Endodermal cell (in vitro differentiated cells): ENCODE results near the gene GATAD2A. TPM values are rescaled to one million over a fixed set of nuclear protein-coding genes. Genes with fewer than 3 reads are reported as not detected.

Experiments
- DNase-seq: peaks from one replicate; pipeline ENCODE4 v3.0.0-alpha.2; 2017
- H3K27ac ChIP-seq: 2 replicates; pipeline ENCODE4 v1.5.1; 2013; ENCODE audit warnings: mild to moderate bottlenecking, low read depth, low read length, moderate library complexity
- H3K27me3 ChIP-seq: 2 replicates; pipeline ENCODE4 v1.6.1; 2013; ENCODE audit warnings: mild to moderate bottlenecking, low read length, moderate library complexity; ENCODE audit not compliant: insufficient read depth, control insufficient read depth, poor library complexity, severe bottlenecking
- H3K36me3 ChIP-seq: 2 replicates; pipeline ENCODE4 v1.7.0; 2013; ENCODE audit warnings: mild to moderate bottlenecking, low read length, moderate library complexity; ENCODE audit not compliant: control insufficient read depth, insufficient read depth
- H3K4me1 ChIP-seq: one replicate; pipeline ENCODE4 v1.7.0; 2013; ENCODE audit warnings: low read length; ENCODE audit not compliant: control insufficient read depth, insufficient read depth
- H3K4me3 ChIP-seq: 2 replicates; pipeline ENCODE4 v1.5.1; 2013; ENCODE audit warnings: mild to moderate bottlenecking, low read length, moderate library complexity
- H3K9ac ChIP-seq: 2 replicates; pipeline ENCODE4 v1.6.1; 2013; ENCODE audit warnings: mild to moderate bottlenecking, low read length, moderate library complexity; ENCODE audit not compliant: poor library complexity, severe bottlenecking; ENCODE audit errors: extremely low read depth
- H3K9me3 ChIP-seq: 2 replicates; pipeline ENCODE4 v1.6.1; 2013; ENCODE audit warnings: mild to moderate bottlenecking, low read length, moderate library complexity; ENCODE audit not compliant: control insufficient read depth
- H3K27ac Mint-ChIP-seq: 2 replicates; pipeline ENCODE4 v1.8.0; 2020; ENCODE audit warnings: mixed read lengths
- H3K27me3 Mint-ChIP-seq: 2 replicates; pipeline ENCODE4 v1.8.0; 2021; ENCODE audit warnings: mild to moderate bottlenecking, mixed read lengths; ENCODE audit not compliant: insufficient read depth
- H3K36me3 Mint-ChIP-seq: 2 replicates; pipeline ENCODE4 v1.8.0; 2020; ENCODE audit warnings: low read depth, mixed read lengths
- H3K4me1 Mint-ChIP-seq: 2 replicates; pipeline ENCODE4 v1.8.0; 2020; ENCODE audit warnings: mixed read lengths
- H3K4me3 Mint-ChIP-seq: 2 replicates; pipeline ENCODE4 v1.8.0; 2020; ENCODE audit warnings: mild to moderate bottlenecking, moderate library complexity, mixed read lengths
- H3K9me3 Mint-ChIP-seq: 2 replicates; pipeline ENCODE4 v1.8.0; 2020; ENCODE audit warnings: mild to moderate bottlenecking, mixed read lengths
- CTCF ChIP-seq: fragments of 200-600 bp; sonication (generic); conservative IDR thresholded peaks from 2 replicates; pipeline ENCODE4 v1.5.0; 2021; ENCODE audit warnings: antibody characterized with exemption, mild to moderate bottlenecking
- WGBS, 2 experiments: methylation state at CpG; one replicate each; pipeline versions ENCODE4 v1.1.5 to v1.1.7; 2013; ENCODE audit warnings: missing lambda C conversion rate in 2 of 2, mixed read lengths in 1 of 2; ENCODE audit not compliant: insufficient coverage in 1 of 2, insufficient read length in 1 of 2; 5-methylcytosine and 5-hydroxymethylcytosine counted together
- total RNA-seq, 2 donors: library from RNA; stranded (reverse); fragmentation: NEBNext Ultra II Directional in 1 of 2; extraction: Animal tissue kit (Norgen Biotek cat#: 25700) in 1 of 2; gene quantifications; 2 replicates in 1 of 2; 3 replicates in 1 of 2; pipeline ENCODE4 v1.2.1, GENCODE V29; 2021

GATAD2A gene
- total RNA-seq, 2 donors from 2014 or later: 115 to 126 TPM

GRCh38 chr19:19427944-19428343 is 22.5 kb downstream of the GATAD2A start:
- WGBS, 2 experiments: 81 to 100% methylated on average over 1 to 5 of the region's 5 CpGs
- peaks cover 18% of the 10 kb centered on the region for H3K36me3 ChIP-seq
- no peak overlapping the region for H3K4me3 Mint-ChIP-seq
- H3K9ac ChIP-seq: no peak overlapping the region
- H3K4me1 Mint-ChIP-seq: peaks cover 2% of the 10 kb centered on the region
- no peaks in the 10 kb centered on the region for H3K9me3 Mint-ChIP-seq
- peak overlapping the region; percentile 55 for H3K27ac Mint-ChIP-seq
- no peaks in the 10 kb centered on the region for H3K27me3 ChIP-seq
- no peaks in the 10 kb centered on the region for H3K4me1 ChIP-seq
- H3K9me3 ChIP-seq: no peaks in the 10 kb centered on the region
- no peak for DNase-seq
- H3K27ac ChIP-seq: no peak overlapping the region
- no peaks in the 10 kb centered on the region for H3K27me3 Mint-ChIP-seq
- no peak overlapping the region for H3K4me3 ChIP-seq
- TF ChIP-seq CTCF: no peak
- H3K36me3 Mint-ChIP-seq: peaks cover 18% of the 10 kb centered on the region

GRCh38 chr19:19428746-19429145 is 23.3 kb downstream of the GATAD2A start:
- H3K9me3 ChIP-seq: no peaks in the 10 kb centered on the region
- H3K27ac ChIP-seq: no peak overlapping the region
- H3K9me3 Mint-ChIP-seq: no peaks in the 10 kb centered on the region
- H3K4me3 Mint-ChIP-seq: no peak overlapping the region
- peaks cover 14% of the 10 kb centered on the region for H3K36me3 Mint-ChIP-seq
- DNase-seq: no peak
- no peaks in the 10 kb centered on the region for H3K27me3 Mint-ChIP-seq
- peaks cover 18% of the 10 kb centered on the region for H3K36me3 ChIP-seq
- no peak overlapping the region for H3K4me3 ChIP-seq
- WGBS, 2 experiments: 90 to 97% methylated on average over 4 to 10 of the region's 10 CpGs
- no peak for TF ChIP-seq CTCF
- H3K27me3 ChIP-seq: no peaks in the 10 kb centered on the region
- H3K9ac ChIP-seq: no peak overlapping the region
- peaks cover 2% of the 10 kb centered on the region for H3K4me1 Mint-ChIP-seq
- no peaks in the 10 kb centered on the region for H3K4me1 ChIP-seq
- peak overlapping the region; percentile 55 for H3K27ac Mint-ChIP-seq

GRCh38 chr19:19429361-19429760 is 23.9 kb downstream of the GATAD2A start:
- Histone ChIP-seq H3K4me1 (no peaks in the 10 kb centered on the region), H3K27me3 (no peaks in the 10 kb centered on the region), H3K9ac (no peak overlapping the region), H3K4me3 (no peak overlapping the region), H3K36me3 (peaks cover 20% of the 10 kb centered on the region), H3K9me3 (no peaks in the 10 kb centered on the region), H3K27ac (no peak overlapping the region)
- no peaks in the 10 kb centered on the region for H3K9me3 Mint-ChIP-seq
- peaks cover 4% of the 10 kb centered on the region for H3K4me1 Mint-ChIP-seq
- 96 to 97% methylated on average over 11 to 12 of the region's 12 CpGs for WGBS, 2 experiments
- no peaks in the 10 kb centered on the region for H3K27me3 Mint-ChIP-seq
- no peak overlapping the region for H3K27ac Mint-ChIP-seq
- TF ChIP-seq CTCF: no peak
- H3K36me3 Mint-ChIP-seq: peaks cover 14% of the 10 kb centered on the region
- DNase-seq: no peak
- H3K4me3 Mint-ChIP-seq: no peak overlapping the region
